GM21367 (cell line): ENCODE measurements around the gene RGP1.

Source experiments
- ATAC-seq: cut with Tn5 transposase; IDR thresholded peaks from one replicate; pipeline ENCODE4 v1.9.1; 2021; ENCODE audit not compliant: unreplicated experiment

RGP1 gene

DNA sequence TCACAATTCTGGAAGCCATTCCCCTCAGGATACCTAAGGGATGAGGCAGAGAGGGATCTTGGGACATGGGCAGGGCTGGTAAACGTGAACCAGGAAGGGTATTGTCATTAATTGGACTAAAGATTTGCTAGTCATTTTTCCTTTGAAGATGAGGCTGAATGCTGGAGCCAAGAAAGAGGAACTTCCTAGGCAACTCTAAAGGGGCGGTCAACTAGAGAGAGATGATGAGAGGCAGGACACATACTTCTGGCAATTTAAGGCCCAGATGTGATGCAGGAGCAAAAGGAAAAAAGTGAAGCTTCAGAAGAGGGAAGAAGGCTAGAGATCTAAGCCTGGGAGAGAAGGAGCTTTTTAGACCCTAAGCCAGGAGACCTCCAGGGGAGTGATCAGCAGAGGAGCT, 5.6 kb upstream of the RGP1 start:
- ATAC-seq = no peak

DNA sequence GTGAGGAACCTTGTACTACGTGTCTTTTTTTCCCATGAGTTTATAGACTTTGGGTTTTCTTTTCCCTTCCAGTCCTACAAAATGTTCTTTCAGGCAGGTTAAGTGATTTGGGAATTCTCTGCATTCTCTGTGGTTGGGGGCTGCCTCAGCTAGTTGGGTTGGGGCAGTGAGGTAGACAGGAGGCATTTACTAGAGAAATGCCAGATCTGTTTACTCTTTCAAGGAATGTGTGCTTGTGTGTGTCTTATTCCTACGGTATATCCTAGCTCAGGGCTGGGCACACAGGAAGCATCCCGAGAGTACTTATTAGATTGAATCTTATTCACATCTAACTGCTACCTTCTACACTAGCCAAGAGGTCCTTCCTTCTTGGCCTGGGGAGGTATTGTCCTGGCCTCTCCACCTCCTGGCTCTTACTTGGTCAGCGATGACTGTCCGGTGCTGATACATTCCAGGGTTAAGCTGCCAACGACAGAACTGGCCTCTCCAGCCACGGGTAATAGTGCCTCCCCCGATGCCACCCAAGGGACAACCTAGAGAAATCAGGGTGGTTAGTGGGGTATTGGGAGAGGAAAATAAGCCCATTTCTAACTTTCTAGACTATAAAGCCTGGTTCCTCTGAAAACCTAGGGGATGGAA, 5.1 kb upstream of the RGP1 start:
- ATAC-seq = no peak

DNA sequence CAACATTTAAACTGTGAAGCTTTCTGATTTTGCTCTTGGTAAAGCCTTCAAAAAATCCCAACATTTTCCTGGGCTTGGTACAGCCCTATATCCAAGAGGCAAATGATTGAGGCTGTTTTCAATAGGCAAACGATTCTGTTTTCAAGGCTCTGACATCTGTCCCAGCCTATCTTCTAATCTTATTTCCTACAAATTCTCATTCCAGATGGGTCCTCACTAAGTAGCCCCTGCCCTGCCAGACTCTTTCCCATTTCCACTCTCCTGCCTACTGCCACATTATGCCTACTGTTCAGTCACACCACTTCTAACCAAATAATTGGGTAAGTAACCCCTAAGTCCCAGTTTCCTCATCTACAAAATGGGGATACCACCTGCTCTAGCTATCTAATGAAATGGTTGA, 3.5 kb upstream of the RGP1 start:
- no peak for ATAC-seq

DNA sequence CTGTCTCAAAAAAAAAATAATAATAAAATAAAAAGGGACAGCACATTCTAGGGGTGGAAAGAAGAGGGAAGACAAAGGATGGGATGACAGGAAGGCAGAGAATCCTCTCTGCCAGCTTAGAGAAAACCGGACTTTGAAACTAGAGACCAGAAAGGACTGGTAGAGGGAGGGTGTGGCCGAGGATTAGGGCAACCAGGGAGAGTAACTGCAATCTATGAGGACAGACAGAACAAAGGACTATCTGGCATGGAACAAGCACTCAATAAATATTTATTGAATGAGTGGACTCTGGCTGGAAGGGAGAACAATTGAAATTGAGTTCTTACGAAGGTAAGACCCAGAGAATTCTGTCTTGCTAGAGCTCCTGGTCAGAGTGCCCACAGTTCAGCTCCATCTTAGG, 2.5 kb upstream of the RGP1 start:
- ATAC-seq = no peak

DNA sequence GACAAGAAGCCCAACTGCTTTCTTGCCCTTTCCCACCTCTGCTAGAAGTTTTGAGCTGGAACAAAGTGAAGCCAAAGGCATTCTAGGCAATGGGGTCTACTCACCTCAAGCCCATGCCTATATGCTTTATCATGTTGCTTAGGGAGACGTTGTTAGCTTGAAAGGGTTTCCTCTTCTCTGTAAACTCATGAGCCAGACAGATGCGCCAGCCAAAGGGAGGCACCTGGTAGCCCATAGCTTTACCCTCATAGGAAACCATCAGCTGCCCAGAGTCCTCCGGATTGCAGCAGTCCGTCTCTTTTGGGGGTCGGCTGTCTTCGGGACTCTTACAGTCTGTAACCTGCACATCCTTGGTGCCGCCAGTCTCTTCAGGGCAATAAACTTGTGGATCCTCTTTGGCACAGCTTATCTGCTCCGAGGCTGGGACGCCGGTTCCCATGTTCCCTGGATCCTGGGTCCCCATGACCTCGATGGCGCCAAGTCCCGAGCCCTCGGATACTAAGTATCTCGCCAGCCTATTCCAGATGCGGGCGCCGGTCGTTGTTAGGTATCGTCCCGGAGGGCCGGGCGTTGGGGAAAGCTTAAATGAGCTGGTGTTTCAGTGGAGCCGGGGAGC, 737 bp upstream of the RGP1 start:
- ATAC-seq = no peak

DNA sequence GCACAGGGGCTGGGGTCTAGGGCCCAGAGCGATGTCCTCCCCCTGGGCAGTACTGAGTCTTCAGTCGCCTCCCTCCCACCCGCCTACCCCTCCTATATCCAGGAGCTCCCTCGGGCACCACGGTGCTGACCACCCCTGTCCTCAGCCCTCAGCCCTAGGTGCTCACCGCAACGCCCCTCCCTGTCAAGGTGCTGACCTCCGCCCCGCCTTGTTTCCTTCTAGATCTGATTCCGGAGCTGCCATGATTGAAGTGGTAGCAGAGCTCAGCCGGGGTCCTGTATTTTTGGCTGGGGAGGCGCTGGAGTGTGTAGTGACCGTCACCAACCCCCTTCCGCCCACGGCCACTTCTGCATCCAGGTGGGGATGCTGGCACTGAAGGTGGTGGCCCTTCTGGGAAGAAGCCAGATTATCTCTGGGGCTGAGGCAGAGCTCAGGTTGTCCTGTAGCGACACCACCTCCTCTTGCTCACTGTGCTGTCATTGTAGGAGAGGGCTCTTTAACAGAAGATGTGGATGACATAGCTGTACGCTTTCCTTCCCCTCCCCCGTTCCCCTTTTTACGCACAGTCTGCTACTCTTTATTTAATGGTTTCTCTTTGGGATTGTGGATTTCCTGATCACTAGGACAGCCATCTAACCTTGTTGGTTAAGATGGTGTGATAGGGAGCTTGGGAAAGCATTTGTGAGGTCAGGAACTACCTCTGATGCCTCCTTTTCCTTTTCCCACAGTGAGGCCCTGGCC, 598 bp downstream of the RGP1 start:
- peak; percentile 16 for ATAC-seq

DNA sequence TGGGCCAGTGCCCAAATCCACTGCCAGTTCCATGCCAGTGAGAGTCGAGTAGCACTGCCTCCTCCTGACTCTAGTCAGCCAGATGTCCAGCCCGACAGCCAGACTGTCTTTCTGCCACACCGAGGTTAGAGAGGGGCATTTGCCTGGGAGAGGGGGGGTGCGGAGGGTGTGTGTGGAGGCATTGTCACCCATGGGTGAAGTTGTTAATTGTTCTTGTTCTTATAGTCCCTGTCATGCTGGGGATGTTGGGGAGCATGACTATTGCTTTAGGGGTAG, 1.1 kb downstream of the RGP1 start:
- no peak for ATAC-seq

DNA sequence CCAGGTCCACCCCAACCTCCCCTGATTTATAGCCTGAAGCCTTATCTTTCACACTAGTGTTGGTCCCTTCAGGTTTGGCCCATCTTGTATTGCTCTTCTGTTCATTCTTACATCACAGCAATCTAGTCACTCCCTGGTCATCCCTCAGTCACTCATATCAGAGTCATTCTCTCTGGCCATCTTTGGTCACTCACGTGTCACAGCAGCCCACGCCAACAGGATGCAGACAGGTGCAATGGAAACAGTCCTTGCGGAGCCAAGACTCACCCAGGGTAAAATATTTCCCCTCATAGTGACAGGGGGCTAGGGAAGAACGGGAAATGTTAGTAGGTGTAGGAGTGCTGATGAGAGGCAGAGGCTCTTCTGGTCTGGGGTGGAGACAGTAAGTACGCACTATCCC, 4.4 kb downstream of the RGP1 start:
- no peak for ATAC-seq

DNA sequence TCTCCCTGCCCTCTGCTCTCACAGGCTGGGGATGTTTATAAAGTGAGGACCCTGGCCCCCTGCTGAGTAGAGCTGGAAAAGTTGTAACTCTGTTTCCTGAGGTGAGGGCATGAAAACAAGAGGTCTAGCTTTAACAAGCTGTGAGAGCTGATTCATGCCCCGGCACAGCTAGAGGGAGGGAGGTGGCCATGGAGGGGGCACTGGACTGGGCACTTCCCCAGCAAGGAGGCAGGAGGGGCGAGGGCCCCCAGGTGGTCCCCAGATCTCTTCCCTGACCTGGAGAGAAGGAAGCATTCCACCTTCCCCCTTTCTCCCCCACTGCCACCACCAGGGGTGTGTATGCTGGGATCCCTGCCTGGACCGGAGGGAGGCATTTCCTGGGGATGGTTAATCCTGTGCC, 5.2 kb downstream of the RGP1 start, which contains the start of gene MSMP:
MSMP (minus strand) TSS at position 13 of the 400 bp plus-strand sequence. CDS start 147 bp downstream, outside the sequence.
- ATAC-seq = no peak

DNA sequence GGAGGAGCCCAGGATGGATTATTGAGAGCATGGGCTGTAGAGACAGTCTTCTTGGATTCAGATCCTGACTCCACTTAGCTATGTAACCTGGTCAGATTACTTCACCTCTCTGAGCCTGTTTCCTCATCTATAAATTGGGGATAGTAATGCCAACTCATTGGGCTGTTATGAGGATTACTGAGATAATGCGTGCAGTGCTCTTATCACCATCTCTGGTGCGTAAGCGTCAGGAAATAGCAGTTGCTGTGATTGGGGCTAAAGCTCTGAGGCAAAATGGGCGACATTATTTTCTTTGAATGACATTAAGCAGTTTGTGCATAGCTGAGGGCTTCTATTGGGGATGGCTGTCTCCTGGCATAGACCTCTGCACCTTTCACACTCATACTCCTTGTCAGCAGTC, 6.0 kb downstream of the RGP1 start:
- no peak for ATAC-seq

DNA sequence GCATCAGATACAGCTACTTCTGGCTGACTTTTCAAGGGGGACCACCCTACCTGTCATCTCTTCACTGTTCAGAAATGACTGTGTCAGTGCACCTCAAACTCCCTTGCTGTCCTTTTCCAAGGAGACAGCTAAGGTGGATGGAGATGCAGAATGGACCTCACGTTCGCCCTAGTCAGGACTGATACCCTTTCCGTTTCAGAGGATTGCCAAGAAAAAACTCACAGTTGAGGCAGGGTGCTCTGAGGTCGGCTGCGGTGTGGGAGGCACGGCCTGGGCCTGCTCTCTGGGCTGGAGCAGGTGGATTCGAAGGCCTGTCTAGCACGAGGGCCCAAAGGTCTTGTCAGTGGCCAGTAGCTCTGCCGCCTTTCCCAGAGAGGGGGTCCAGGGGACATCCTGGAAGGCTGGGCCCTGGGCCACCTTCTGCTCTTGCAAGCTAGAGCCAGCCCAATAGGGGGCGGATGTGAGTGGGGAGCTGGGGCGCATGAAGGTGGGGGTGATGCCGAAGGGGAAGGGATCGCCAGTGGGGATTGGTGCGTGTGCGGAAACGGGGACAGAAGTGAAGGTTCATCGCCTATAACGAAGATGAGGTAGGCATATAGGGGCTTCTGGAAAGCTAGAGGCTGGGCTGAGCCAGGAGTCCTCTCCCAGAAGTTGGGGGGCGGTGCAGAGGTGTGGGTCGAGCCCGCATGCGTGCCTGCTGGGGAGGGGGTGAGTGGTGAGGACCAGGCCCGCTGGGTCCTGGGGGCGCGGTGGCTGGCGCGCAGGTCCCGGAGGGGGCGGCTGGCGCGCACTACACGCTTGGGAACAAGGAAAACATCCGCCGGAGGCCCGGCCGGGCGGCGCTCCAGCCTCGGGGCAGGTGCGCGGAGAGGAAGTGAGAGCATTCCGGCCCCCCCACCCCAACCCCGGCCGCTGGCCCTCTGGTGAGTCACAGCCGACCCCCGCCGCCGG, 7.5 kb downstream of the RGP1 start:
- ATAC-seq = no peak

DNA sequence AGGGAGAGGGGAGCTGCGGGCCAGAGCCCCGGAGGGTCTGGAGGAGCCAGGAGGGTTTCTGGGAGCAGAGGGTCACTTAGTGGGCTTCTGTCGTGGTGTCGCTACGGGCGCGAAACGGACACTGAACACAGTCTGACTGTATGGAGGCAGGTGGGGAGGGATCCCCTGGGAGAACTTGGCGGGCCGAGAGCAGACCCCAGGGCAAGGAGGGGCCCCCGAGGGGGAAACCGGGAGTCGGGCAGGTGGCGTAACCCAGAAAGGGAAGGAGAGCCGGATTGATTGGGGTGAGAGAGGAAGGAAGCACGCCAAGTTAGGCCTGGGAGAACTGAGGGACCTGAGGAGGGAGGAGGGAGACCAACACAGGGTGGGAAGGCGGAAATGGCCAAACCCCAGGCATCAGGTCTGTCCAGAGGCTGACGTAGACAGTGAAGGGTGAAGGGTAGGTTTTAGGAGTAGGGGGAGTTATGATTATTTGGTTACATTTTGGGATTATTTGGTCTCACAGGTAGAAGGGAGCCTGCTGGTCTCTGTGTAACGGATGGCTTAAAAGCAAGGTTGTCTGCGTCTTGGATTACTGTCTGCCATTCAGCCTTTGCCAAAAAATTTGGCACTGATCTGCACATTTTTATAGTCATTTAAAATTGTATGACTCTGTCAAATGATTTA, 8.3 kb downstream of the RGP1 start:
- ATAC-seq = no peak

DNA sequence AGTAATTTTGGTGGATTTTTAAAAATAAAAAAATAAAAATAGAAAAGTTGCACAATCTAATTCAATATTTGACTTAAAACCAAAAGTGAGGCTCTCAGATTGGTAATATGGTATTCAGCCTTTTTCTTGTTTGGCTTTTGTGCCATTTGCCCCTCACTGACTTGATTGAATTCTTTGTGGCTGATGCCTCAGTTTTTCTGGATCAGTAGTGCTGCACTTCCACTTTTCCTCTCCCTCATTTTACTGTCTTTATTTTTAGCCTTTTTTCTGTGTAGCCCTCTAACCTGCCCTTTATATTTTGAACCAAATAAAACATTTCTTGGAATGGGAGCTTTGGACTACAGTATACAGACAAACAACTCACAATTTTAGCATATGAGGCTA, 8.8 kb downstream of the RGP1 start:
- no peak for ATAC-seq

DNA sequence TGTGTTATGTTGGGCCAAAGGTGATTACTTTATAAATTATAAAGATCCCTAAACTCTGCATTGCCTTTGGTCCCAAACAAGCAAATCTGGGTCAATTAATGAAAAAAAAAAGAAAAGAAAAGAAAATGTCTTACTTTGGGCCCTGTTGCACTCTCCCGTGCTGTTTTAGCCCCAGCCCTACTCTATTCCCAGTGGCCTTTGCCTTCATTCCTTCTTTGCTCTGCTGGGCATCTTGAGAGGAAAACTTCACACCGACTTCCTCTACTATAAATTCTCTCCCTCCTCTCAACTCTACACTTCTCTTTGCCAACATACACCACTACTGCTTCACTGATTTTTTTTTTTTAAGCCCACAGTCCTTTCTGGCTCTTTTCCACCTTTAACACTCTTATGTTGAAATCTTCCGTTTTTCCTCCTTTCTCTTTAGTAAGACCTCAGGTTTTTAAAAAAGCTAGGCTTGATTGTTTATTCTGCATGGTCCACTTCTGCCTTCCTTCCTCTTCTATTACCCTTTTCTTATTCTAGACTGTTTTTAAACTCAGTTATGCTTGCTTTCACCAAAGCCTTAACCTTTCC, 9.5 kb downstream of the RGP1 start:
- ATAC-seq = no peak

DNA sequence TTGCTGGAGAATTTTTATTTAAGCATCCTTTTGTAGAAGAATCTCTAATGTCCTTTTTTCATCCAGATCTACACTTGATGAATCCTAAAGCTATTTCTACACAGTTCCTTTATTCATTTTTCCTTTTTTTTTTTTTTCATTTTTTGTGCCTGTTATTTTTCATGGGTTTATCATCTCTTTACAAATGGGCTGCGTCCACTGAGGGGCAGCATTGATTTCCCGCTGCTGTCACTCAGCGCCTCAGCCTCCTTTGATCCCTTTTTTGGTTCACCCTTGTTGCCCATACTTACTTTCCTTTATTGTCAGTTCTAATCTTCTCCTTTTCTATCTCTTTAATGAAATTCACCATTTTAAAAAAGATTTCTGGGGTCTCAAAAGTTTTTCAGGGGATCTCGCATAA, 10.7 kb downstream of the RGP1 start:
- ATAC-seq = no peak

DNA sequence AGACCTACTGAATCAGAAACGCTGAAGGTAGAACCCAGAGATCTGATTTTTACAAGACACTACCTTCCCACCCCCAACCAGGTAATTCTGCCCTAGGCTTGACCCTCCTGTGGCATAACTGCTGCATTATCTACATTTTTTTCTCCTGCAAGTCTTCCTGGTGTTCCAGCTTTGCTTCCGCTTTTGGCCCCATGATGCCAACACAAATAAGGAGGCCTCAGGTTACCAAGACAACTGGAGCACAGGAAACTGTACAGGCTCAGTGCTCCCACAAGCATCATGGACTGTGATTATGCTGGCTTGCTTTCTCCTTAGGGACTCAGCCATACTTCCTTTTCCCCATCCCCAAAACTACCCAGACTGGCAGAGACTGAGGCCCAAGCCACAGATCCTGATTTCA, 11.6 kb downstream of the RGP1 start:
- no peak for ATAC-seq

DNA sequence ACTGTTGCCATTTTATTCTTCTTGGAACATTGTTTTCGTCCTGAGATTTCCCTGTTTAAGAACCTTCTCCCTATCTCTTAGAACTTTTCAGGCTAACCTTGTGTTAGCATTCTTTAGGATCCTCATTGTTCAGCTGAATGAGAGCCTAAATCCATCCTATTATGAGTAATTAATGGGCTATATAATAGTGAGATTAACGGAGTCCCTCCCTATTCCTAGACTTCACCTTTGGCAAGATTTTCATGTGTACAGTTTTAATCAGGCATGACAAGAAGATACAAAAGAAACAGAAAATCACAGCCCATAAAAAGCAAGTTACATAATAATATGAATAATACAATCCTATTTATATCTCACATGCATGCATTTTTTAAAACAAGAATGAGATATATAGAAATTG, 14.1 kb downstream of the RGP1 start:
- no peak for ATAC-seq

DNA sequence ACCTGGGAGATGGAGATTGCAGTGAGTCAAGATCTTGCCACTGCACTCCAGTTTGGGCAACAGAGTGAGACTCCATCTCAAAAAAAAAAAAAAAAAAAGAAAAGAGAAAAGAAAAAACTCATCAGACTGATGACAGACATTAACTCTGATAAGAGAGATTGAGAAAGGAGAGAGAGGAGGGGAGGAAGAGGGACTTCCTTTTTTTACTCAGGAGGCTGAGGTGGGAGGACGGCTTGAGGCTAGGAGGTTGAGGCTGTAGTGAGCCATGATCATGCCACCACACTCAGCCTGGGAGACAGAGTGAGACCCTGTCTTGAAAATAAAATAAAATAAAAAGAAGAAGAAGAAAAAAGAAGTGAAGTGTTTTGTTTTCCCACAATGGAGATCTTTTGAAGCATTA, 14.7 kb downstream of the RGP1 start:
- ATAC-seq = no peak

DNA sequence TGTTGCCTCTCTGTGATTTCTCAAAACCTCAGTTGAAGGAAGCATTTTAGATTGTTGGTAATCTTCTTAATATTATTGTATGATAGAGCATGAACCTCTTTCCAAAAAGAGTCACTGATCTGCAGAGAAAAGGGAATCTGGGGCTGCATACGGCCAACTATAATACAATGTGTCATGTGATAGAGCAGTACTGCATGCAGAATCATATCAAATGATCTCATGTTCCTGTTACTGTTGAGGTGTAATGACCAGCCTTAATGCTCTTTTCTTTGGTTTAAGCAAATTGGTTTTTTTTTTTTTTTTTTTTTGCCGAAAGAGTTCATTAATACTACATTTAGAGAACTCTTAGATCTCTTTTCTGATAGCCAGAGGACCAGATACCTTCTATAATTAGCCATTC, 17.9 kb downstream of the RGP1 start:
- ATAC-seq = no peak

DNA sequence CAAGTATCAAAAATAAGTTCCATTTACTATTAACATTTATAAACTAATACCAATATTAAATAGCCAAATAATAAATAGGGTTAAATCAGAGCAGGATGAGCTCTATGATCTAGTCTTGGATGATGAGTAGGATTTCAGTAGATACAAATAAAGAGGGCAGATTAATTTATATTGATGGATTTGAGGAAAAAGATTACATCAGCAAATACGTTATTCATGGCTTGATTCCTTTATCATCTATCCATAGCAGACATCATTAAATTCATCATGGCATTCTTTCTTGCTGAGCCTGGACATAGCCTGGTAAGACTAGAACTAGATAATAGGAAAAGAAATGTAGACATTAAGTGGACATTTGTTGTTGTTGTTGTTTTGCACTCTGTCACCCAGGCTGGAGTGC, 18.4 kb downstream of the RGP1 start:
- ATAC-seq = no peak

DNA sequence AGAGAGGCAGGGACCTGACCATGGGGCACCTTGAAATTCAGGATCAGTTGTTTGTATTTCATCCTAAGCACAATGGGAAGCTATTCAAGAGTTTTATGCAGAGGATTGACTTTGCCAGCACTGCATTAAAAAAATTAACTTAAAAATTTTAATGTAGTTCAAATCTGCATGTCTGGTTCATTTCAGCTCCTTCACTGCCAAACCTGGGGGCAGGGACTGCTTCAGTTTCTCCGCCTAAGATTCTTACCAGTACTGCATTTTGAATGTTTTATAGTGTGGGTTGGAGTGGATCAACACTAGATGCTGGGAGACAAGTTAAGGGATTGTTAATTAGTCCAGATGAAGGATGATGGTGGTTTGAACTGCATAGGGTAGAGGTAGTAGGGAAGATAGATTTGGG, 20.7 kb downstream of the RGP1 start:
- no peak for ATAC-seq
